WTC11 (cell line): ENCODE results near the gene PNMA8B. TPM values are rescaled to one million over a fixed set of nuclear protein-coding genes. Genes with fewer than 3 reads are reported as not detected.
A peak's percentile ranks its signal among the peaks of the same experiment; 100 is the strongest.

ENCODE experiments used
- ATAC-seq: fragments of 200-7000 bp; cut with Tn5 transposase; 2 replicates; pipeline ENCODE4 v1.10.0; 2021; ENCODE audit warnings: mild to moderate bottlenecking, moderate library complexity
- CTCF ChIA-PET: fragments of 300-600 bp; sonication (Branson Sonifier 250); formaldehyde crosslinking; loops from one replicate; lab custom pipeline; 2021; ENCODE audit warnings: antibody characterized with exemption; lab: Charles Lee
- POLR2A ChIA-PET: fragments of 350-600 bp; sonication (Branson Sonifier 250); formaldehyde crosslinking; loops from one replicate; lab custom pipeline; 2021; ENCODE audit warnings: antibody characterized with exemption; lab: Charles Lee
- DNase-seq: peaks from one replicate; pipeline ENCODE4 v3.0.0; 2021; ENCODE audit warnings: low spot score
- H3K27ac Mint-ChIP-seq: 2 replicates; pipeline ENCODE4 v1.8.0; 2021; ENCODE audit warnings: mixed read lengths
- H3K27me3 Mint-ChIP-seq: 2 replicates; pipeline ENCODE4 v1.8.0; 2021; ENCODE audit warnings: low read depth, mild to moderate bottlenecking, moderate library complexity, mixed read lengths
- H3K36me3 Mint-ChIP-seq: 2 replicates; pipeline ENCODE4 v1.8.0; 2021; ENCODE audit warnings: mixed read lengths
- H3K4me1 Mint-ChIP-seq: 2 replicates; pipeline ENCODE4 v1.8.0; 2022; ENCODE audit warnings: mixed read lengths
- H3K4me3 Mint-ChIP-seq: 2 replicates; pipeline ENCODE4 v1.8.0; 2021; ENCODE audit warnings: mild to moderate bottlenecking, moderate library complexity, mixed read lengths
- H3K9me3 Mint-ChIP-seq: 2 replicates; pipeline ENCODE4 v1.8.0; 2021; ENCODE audit warnings: mixed read lengths
- ARID4B ChIP-seq: sonication (generic); formaldehyde crosslinking; IDR thresholded peaks from 2 replicates; pipeline ENCODE4 v1.8.0; 2023; ENCODE audit warnings: missing genetic modification reagents, mild to moderate bottlenecking, borderline replicate concordance
- FOXJ3 ChIP-seq: sonication (generic); formaldehyde crosslinking; IDR thresholded peaks from 2 replicates; pipeline ENCODE4 v1.9.0; 2021; ENCODE audit warnings: missing genetic modification reagents, mild to moderate bottlenecking, borderline replicate concordance
- GRHL2 ChIP-seq: fragments of 250-450 bp; sonication (Bioruptor Pico); IDR thresholded peaks from 2 replicates; pipeline ENCODE4 v1.8.0; 2022; ENCODE audit warnings: mild to moderate bottlenecking, moderate library complexity; ENCODE audit not compliant: insufficient replicate concordance, severe bottlenecking
- GTF2I ChIP-seq: fragments of 250-450 bp; sonication (Bioruptor Pico); conservative IDR thresholded peaks from 2 replicates; pipeline ENCODE4 v1.4.0; 2021; ENCODE audit warnings: mild to moderate bottlenecking
- KAT7 ChIP-seq: sonication (generic); formaldehyde crosslinking; IDR thresholded peaks from 2 replicates; pipeline ENCODE4 v1.8.1; 2023; ENCODE audit warnings: missing genetic modification reagents, mild to moderate bottlenecking, borderline replicate concordance
- MYBL2 ChIP-seq: sonication (generic); formaldehyde crosslinking; IDR thresholded peaks from 2 replicates; pipeline ENCODE4 v1.8.1; 2023; ENCODE audit warnings: mild to moderate bottlenecking, moderate library complexity, missing genetic modification reagents
- NR1H2 ChIP-seq: sonication (generic); formaldehyde crosslinking; IDR thresholded peaks from 2 replicates; pipeline ENCODE4 v1.9.0; 2021; ENCODE audit warnings: mild to moderate bottlenecking, moderate library complexity, missing genetic modification reagents
- OVOL2 ChIP-seq: fragments of 250-450 bp; sonication (Bioruptor Pico); IDR thresholded peaks from 2 replicates; pipeline ENCODE4 v1.9.0; 2021; ENCODE audit warnings: mild to moderate bottlenecking, borderline replicate concordance
- SMAD4 ChIP-seq: sonication (generic); formaldehyde crosslinking; IDR thresholded peaks from 2 replicates; pipeline ENCODE4 v1.8.0; 2022; ENCODE audit warnings: mild to moderate bottlenecking, missing genetic modification reagents
- ZBTB21 ChIP-seq: sonication (generic); formaldehyde crosslinking; IDR thresholded peaks from 2 replicates; pipeline ENCODE4 v1.8.1; 2023; ENCODE audit warnings: mild to moderate bottlenecking, missing genetic modification reagents, borderline replicate concordance
- ZNF281 ChIP-seq: sonication (generic); formaldehyde crosslinking; IDR thresholded peaks from 2 replicates; pipeline ENCODE4 v1.8.0; 2023; ENCODE audit warnings: mild to moderate bottlenecking, missing genetic modification reagents
- total RNA-seq: library from RNA; stranded (reverse); gene quantifications from 3 replicates; pipeline ENCODE4 v1.2.3, GENCODE V29; 2021
- TF ChIP-seq, protein P1 (sequence below): sonication (generic); formaldehyde crosslinking; IDR thresholded peaks from 2 replicates; pipeline ENCODE4 v1.8.0; 2022; ENCODE audit warnings: mild to moderate bottlenecking, missing genetic modification reagents
- TF ChIP-seq, protein P2 (sequence below): sonication (generic); formaldehyde crosslinking; IDR thresholded peaks from 2 replicates; pipeline ENCODE4 v1.8.0; 2023; ENCODE audit warnings: missing genetic modification reagents
- TF ChIP-seq, protein P3 (sequence below): fragments of 200-600 bp; IDR thresholded peaks from 2 replicates; pipeline ENCODE4 v1.8.0; 2022; ENCODE audit warnings: antibody characterized with exemption

The PNMA8B gene
- total RNA-seq, 1 experiment from 2014 or later: 2.8 TPM

GRCh38 chr19:46515879-46516350, 20.2 kb upstream of the PNMA8B start:
- CTCF ChIA-PET: interaction anchor here (0.6 to 2.6 kb wide), 33 partner anchors 8 to 219 kb away, joined by 3 to 36 read pairs (median 5); partner anchors contain the start of genes HIF3A and PNMA8B
- peaks cover 9% of the 10 kb centered on the region for H3K9me3 Mint-ChIP-seq
- no peaks in the 10 kb centered on the region for H3K27me3 Mint-ChIP-seq
- H3K27ac Mint-ChIP-seq: no peak overlapping the region
- DNase-seq (no peak), ATAC-seq (peak; percentile 39)
- 0 out of 2 replicates have a peak, but pooled peaks cover 2% of the 10 kb centered on the region for H3K4me1 Mint-ChIP-seq
- POLR2A ChIA-PET: interaction anchor here (1.0 kb wide), 1 partner anchor 103 kb away, joined by 4 read pairs; the partner anchor contains the start of gene CCDC8
- no peak overlapping the region for H3K4me3 Mint-ChIP-seq
- TF ChIP-seq ZNF281 (CRISPR knock-in tag): no peak
- no peak for TF ChIP-seq OVOL2
- TF ChIP-seq ZBTB21: no peak
- TF ChIP-seq, protein P1, sequence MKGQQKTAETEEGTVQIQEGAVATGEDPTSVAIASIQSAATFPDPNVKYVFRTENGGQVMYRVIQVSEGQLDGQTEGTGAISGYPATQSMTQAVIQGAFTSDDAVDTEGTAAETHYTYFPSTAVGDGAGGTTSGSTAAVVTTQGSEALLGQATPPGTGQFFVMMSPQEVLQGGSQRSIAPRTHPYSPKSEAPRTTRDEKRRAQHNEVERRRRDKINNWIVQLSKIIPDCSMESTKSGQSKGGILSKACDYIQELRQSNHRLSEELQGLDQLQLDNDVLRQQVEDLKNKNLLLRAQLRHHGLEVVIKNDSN (CRISPR knock-in tag): no peak
- no peak for TF ChIP-seq KAT7
- TF ChIP-seq, protein P2, sequence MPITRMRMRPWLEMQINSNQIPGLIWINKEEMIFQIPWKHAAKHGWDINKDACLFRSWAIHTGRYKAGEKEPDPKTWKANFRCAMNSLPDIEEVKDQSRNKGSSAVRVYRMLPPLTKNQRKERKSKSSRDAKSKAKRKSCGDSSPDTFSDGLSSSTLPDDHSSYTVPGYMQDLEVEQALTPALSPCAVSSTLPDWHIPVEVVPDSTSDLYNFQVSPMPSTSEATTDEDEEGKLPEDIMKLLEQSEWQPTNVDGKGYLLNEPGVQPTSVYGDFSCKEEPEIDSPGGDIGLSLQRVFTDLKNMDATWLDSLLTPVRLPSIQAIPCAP: no peak
- no peak for TF ChIP-seq SMAD4 (CRISPR knock-in tag)
- no peak for TF ChIP-seq NR1H2 (CRISPR knock-in tag)
- no peak for TF ChIP-seq FOXJ3 (CRISPR knock-in tag)
- H3K36me3 Mint-ChIP-seq: no peaks in the 10 kb centered on the region

DNA sequence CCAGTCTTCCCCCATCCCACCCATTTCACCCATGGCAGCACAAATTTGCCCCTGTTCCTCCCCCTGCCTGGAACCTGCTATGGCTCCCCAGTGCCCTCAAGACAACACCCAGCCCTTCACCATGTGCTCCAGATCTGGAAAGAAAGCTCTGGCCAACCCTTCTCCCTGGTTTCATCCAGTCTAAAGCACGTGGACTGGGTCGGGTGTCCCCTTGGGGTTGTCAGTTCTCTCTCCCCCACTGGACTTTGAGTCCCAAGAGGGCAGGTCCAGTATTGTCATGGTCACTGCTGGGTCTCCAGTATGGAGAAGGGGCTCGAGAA, 19.6 kb upstream of the PNMA8B start:
- peaks cover 10% of the 10 kb centered on the region for H3K9me3 Mint-ChIP-seq
- H3K36me3 Mint-ChIP-seq: no peaks in the 10 kb centered on the region
- TF ChIP-seq ARID4B (CRISPR knock-in tag): no peak
- TF ChIP-seq GTF2I (CRISPR knock-in tag): peak; percentile 63; the same call in 1 of the 2 replicates
- CTCF ChIA-PET: interaction anchor here (0.6 to 2.6 kb wide), 23 partner anchors 9 to 218 kb away, joined by 3 to 36 read pairs (median 6); partner anchors contain the start of genes HIF3A and PNMA8B
- no peak for ATAC-seq
- H3K27ac Mint-ChIP-seq: no peak overlapping the region
- POLR2A ChIA-PET: interaction anchor here (1.0 kb wide), 1 partner anchor 102 kb away, joined by 4 read pairs; the partner anchor contains the start of gene CCDC8
- H3K4me3 Mint-ChIP-seq: no peak overlapping the region
- H3K27me3 Mint-ChIP-seq: no peaks in the 10 kb centered on the region
- 0 out of 2 replicates have a peak, but pooled peaks cover 2% of the 10 kb centered on the region for H3K4me1 Mint-ChIP-seq
- DNase-seq: no peak

GRCh38 chr19:46514589-46515289, 19.1 kb upstream of the PNMA8B start:
- H3K4me3 Mint-ChIP-seq: no peak overlapping the region
- ChIA-PET CTCF (interaction anchor here (0.6 to 1.2 kb wide), 3 partner anchors 19 to 113 kb away, joined by 3 to 9 read pairs (median 4); partner anchors contain the start of gene PNMA8B), POLR2A (no interaction called here)
- TF ChIP-seq GRHL2 (no peak), MYBL2 (CRISPR knock-in tag) (no peak)
- TF ChIP-seq, protein P3, sequence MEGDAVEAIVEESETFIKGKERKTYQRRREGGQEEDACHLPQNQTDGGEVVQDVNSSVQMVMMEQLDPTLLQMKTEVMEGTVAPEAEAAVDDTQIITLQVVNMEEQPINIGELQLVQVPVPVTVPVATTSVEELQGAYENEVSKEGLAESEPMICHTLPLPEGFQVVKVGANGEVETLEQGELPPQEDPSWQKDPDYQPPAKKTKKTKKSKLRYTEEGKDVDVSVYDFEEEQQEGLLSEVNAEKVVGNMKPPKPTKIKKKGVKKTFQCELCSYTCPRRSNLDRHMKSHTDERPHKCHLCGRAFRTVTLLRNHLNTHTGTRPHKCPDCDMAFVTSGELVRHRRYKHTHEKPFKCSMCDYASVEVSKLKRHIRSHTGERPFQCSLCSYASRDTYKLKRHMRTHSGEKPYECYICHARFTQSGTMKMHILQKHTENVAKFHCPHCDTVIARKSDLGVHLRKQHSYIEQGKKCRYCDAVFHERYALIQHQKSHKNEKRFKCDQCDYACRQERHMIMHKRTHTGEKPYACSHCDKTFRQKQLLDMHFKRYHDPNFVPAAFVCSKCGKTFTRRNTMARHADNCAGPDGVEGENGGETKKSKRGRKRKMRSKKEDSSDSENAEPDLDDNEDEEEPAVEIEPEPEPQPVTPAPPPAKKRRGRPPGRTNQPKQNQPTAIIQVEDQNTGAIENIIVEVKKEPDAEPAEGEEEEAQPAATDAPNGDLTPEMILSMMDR: 0 out of 2 replicates have a peak, but pooled peaks have one; percentile 18
- no peaks in the 10 kb centered on the region for H3K36me3 Mint-ChIP-seq
- DNase-seq: no peak
- H3K9me3 Mint-ChIP-seq: peaks cover 10% of the 10 kb centered on the region
- 0 out of 2 replicates have a peak, but pooled peaks cover 2% of the 10 kb centered on the region for H3K4me1 Mint-ChIP-seq
- no peaks in the 10 kb centered on the region for H3K27me3 Mint-ChIP-seq
- no peak overlapping the region; the same call in 1 of the 2 replicates for H3K27ac Mint-ChIP-seq
- peak; percentile 59 for ATAC-seq
